H1 (cell line): Measurements from ENCODE around the gene CIBAR2. TPM values are rescaled to one million over a fixed set of nuclear protein-coding genes. Genes with fewer than 3 reads are reported as not detected.

ENCODE experiments used
- CTCF ChIA-PET: fragments of 300-600 bp; sonication (Branson Sonifier 250); formaldehyde crosslinking; loops from one replicate; lab custom pipeline; 2021; ENCODE audit not compliant: partially characterized antibody; lab: Charles Lee
- POLR2A ChIA-PET: fragments of 300-600 bp; sonication (Branson Sonifier 250); formaldehyde crosslinking; loops from one replicate; lab custom pipeline; 2021; ENCODE audit warnings: inconsistent platforms; ENCODE audit not compliant: partially characterized antibody; lab: Charles Lee
- DNase-seq, 2 experiments: peaks; one replicate each; pipeline versions ENCODE4 v3.0.0 to v3.0.0-alpha.2; 2010 to 2022; ENCODE audit warnings: low spot score in 2 of 2, low read depth in 1 of 2, mixed read lengths in 1 of 2
- FAIRE-seq: peaks from 2 replicates; lab custom pipeline; 2011; peaks lifted over from hg19 to GRCh38; lab: Jason Lieb, UNC
- H2AFZ ChIP-seq: 2 replicates; pipeline ENCODE4 v1.8.1; 2012; ENCODE audit warnings: low read length, inconsistent platforms
- H2AK5ac ChIP-seq: 2 replicates; pipeline ENCODE4 v1.6.1; 2013; ENCODE audit warnings: low read depth, low read length
- H2BK120ac ChIP-seq: replicated peaks from 2 replicates; pipeline ENCODE3; 2013; ENCODE audit warnings: low read depth, low read length, inconsistent platforms
- H2BK12ac ChIP-seq: 2 replicates; pipeline ENCODE4 v1.6.1; 2013; ENCODE audit warnings: low read depth, low read length
- H2BK15ac ChIP-seq: 2 replicates; pipeline ENCODE4 v1.6.1; 2013; ENCODE audit warnings: low read length
- H2BK20ac ChIP-seq: 2 replicates; pipeline ENCODE4 v1.6.1; 2013; ENCODE audit warnings: low read length
- H2BK5ac ChIP-seq: 2 replicates; pipeline ENCODE4 v1.6.1; 2013; ENCODE audit warnings: low read depth, low read length
- H3K14ac ChIP-seq: 2 replicates; pipeline ENCODE4 v1.6.1; 2013; ENCODE audit warnings: inconsistent platforms; ENCODE audit not compliant: insufficient read length
- H3K18ac ChIP-seq: 2 replicates; pipeline ENCODE4 v1.6.1; 2013; ENCODE audit warnings: low read length; ENCODE audit errors: extremely low read depth
- H3K23ac ChIP-seq: 2 replicates; pipeline ENCODE4 v1.6.1; 2013; ENCODE audit warnings: inconsistent platforms; ENCODE audit not compliant: insufficient read length
- H3K23me2 ChIP-seq: 2 replicates; pipeline ENCODE4 v1.6.1; 2013; ENCODE audit warnings: low read depth, low read length
- H3K27ac ChIP-seq: 2 replicates; pipeline ENCODE4 v1.6.1; 2011; ENCODE audit warnings: low read depth, low read length, inconsistent platforms
- H3K27me3 ChIP-seq, 4 experiments: replicated peaks in 1 of 4; 1 replicate in 1 of 4; 2 replicates in 3 of 4; pipeline versions ENCODE4 v1.6.1 to v1.8.1; 2011 to 2013; ENCODE audit warnings: low read length in 3 of 4, mild to moderate bottlenecking in 3 of 4, inconsistent platforms in 2 of 4, mixed read lengths in 2 of 4, moderate library complexity in 1 of 4; ENCODE audit not compliant: control insufficient read depth in 3 of 4, insufficient read depth in 3 of 4; ENCODE audit errors: extremely low read depth in 1 of 4
- H3K36me3 ChIP-seq, 4 experiments: 2 replicates each; pipeline versions ENCODE4 v1.6.1 to v1.8.1; 2011 to 2013; ENCODE audit warnings: mild to moderate bottlenecking in 4 of 4, low read length in 3 of 4, moderate library complexity in 2 of 4, control low read depth in 1 of 4, inconsistent platforms in 1 of 4; ENCODE audit not compliant: insufficient read depth in 4 of 4, control insufficient read depth in 2 of 4
- H3K4ac ChIP-seq: replicated peaks from 2 replicates; pipeline ENCODE3; 2013; ENCODE audit warnings: low read length, low read depth, mixed read lengths, inconsistent platforms; ENCODE audit not compliant: insufficient read length
- H3K4me1 ChIP-seq, 4 experiments: replicated peaks in 1 of 4; 1 replicate in 1 of 4; 2 replicates in 3 of 4; pipeline versions ENCODE4 v1.6.1 to v1.8.1; 2011 to 2013; ENCODE audit warnings: low read length in 3 of 4, inconsistent platforms in 2 of 4, mixed read lengths in 1 of 4; ENCODE audit not compliant: insufficient read depth in 4 of 4, control insufficient read depth in 3 of 4
- H3K4me2 ChIP-seq, 2 experiments: 2 replicates each; pipeline versions ENCODE4 v1.6.1 to v1.8.1; 2011 to 2013; ENCODE audit warnings: low read depth in 2 of 2, low read length in 2 of 2, control low read depth in 1 of 2, inconsistent platforms in 1 of 2, mild to moderate bottlenecking in 1 of 2; ENCODE audit not compliant: insufficient read depth in 1 of 2
- H3K4me3 ChIP-seq, 4 experiments: fragments of 200-600, 300-600 bp in 1 of 4; sonication (generic), shearing (Covaris generic), sonication (Bioruptor Twin) in 1 of 4; 2 replicates each; pipeline versions ENCODE4 v1.5.1 to v1.8.1; 2011 to 2016; ENCODE audit warnings: low read length in 4 of 4, low read depth in 3 of 4, control low read depth in 2 of 4, inconsistent platforms in 2 of 4, mild to moderate bottlenecking in 2 of 4, mixed read lengths in 1 of 4, moderate library complexity in 1 of 4; ENCODE audit not compliant: insufficient read depth in 2 of 4; ENCODE audit errors: extremely low read depth in 1 of 4
- H3K56ac ChIP-seq: replicated peaks from 2 replicates; pipeline ENCODE3; 2013; ENCODE audit warnings: low read depth, mild to moderate bottlenecking, mixed read lengths, low read length, inconsistent platforms; ENCODE audit not compliant: insufficient read length
- H3K79me1 ChIP-seq: 2 replicates; pipeline ENCODE4 v1.6.1; 2013; ENCODE audit warnings: low read depth, low read length, control low read depth
- H3K79me2 ChIP-seq, 2 experiments: 2 replicates each; pipeline versions ENCODE4 v1.6.1 to v1.8.1; 2012 to 2013; ENCODE audit warnings: low read length in 2 of 2, mild to moderate bottlenecking in 2 of 2, inconsistent platforms in 1 of 2; ENCODE audit not compliant: insufficient read depth in 2 of 2, control insufficient read depth in 1 of 2
- H3K9ac ChIP-seq, 4 experiments: replicated peaks in 1 of 4; 1 replicate in 1 of 4; 2 replicates in 3 of 4; pipeline versions ENCODE4 v1.6.1 to v1.8.1; 2011 to 2013; ENCODE audit warnings: low read depth in 3 of 4, low read length in 3 of 4, control low read depth in 2 of 4, mild to moderate bottlenecking in 2 of 4, moderate library complexity in 2 of 4, inconsistent platforms in 1 of 4; ENCODE audit errors: extremely low read depth in 1 of 4
- H3K9me3 ChIP-seq, 2 experiments: 2 replicates each; pipeline versions ENCODE4 v1.6.1 to v1.8.1; 2012 to 2013; ENCODE audit warnings: mild to moderate bottlenecking in 2 of 2, moderate library complexity in 2 of 2, control low read depth in 1 of 2, inconsistent platforms in 1 of 2, low read depth in 1 of 2, low read length in 1 of 2, mixed read lengths in 1 of 2; ENCODE audit not compliant: insufficient read depth in 2 of 2
- H4K20me1 ChIP-seq, 2 experiments: replicated peaks in 1 of 2; 2 replicates each; pipeline versions ENCODE3 to v1.8.1; 2011 to 2013; ENCODE audit warnings: inconsistent platforms in 2 of 2, low read length in 2 of 2, mild to moderate bottlenecking in 1 of 2; ENCODE audit not compliant: insufficient read depth in 2 of 2, control insufficient read depth in 1 of 2
- H4K5ac ChIP-seq: 2 replicates; pipeline ENCODE4 v1.6.1; 2013; ENCODE audit warnings: low read length, low read depth, mixed read lengths, inconsistent platforms; ENCODE audit not compliant: insufficient read length
- H4K8ac ChIP-seq: 2 replicates; pipeline ENCODE4 v1.8.0; 2013; ENCODE audit warnings: mild to moderate bottlenecking, moderate library complexity, low read length, inconsistent platforms; ENCODE audit not compliant: insufficient read depth; ENCODE audit errors: extremely low read depth
- H4K91ac ChIP-seq: replicated peaks from 2 replicates; pipeline ENCODE3; 2013; ENCODE audit warnings: low read length, mixed read lengths, inconsistent platforms; ENCODE audit not compliant: insufficient read length
- HDAC2 ChIP-seq, 2 experiments: fragments of 300-600 bp in 1 of 2; sonication (generic) in 1 of 2; IDR thresholded peaks; 2 replicates each; pipeline ENCODE4 v1.6.1; 2011 to 2012; ENCODE audit warnings: low read depth in 2 of 2, low read length in 2 of 2, mild to moderate bottlenecking in 2 of 2, moderate library complexity in 2 of 2, borderline replicate concordance in 1 of 2, inconsistent platforms in 1 of 2
- KDM1A ChIP-seq: fragments of 200-600, 300-600 bp; sonication (generic); IDR thresholded peaks from 2 replicates; pipeline ENCODE4 v1.7.1; 2016; ENCODE audit warnings: mild to moderate bottlenecking, low read length, borderline replicate concordance
- NRF1 ChIP-seq: IDR thresholded peaks from 2 replicates; pipeline ENCODE4 v1.6.1; 2011; ENCODE audit warnings: mild to moderate bottlenecking, low read depth, low read length, improper control_type of control experiment
- WGBS, 2 experiments: shearing (Covaris generic) in 1 of 2; methylation state at CpG; one replicate each; pipeline versions ENCODE4 v1.1.6 to v1.1.7; 2013 to 2015; ENCODE audit warnings: low lambda C conversion rate in 2 of 2, mixed read lengths in 2 of 2, inconsistent platforms in 1 of 2, low coverage in 1 of 2, missing lambda C conversion rate in 1 of 2; ENCODE audit not compliant: insufficient replicate concordance in 2 of 2, insufficient coverage in 1 of 2, insufficient read length in 1 of 2; ENCODE audit errors: extremely low coverage in 1 of 2, missing lambda C conversion rate in 1 of 2; 5-methylcytosine and 5-hydroxymethylcytosine counted together
- polyA plus RNA-seq, 7 experiments: library from polyadenylated mRNA; depleted of rRNA in 3 of 7; stranded (reverse) in 5 of 7; unstranded in 2 of 7; fragments of >200 nt in 5 of 7; fragments of 200-250 nt in 2 of 7; gene quantifications; 1 replicate in 5 of 7; 2 replicates in 1 of 7; 4 replicates in 1 of 7; pipeline versions ENCODE4 v1.2.1 to v1.2.3, GENCODE V29; 2011 to 2013; ENCODE audit warnings: missing spikeins in 2 of 7, mixed read lengths in 2 of 7
- total RNA-seq: library from RNA; stranded (reverse); fragmentation: NEBNext Ultra II Directional; extraction: Animal tissue kit (Norgen Biotek cat#: 25700); gene quantifications from 2 replicates; pipeline ENCODE4 v1.2.1, GENCODE V29; 2021

Gene CIBAR2
- total and polyA plus RNA-seq, 2 of the 8 experiments (the other 6 are each of a cell fraction or from before 2014, with no cell fraction given) = 0.18 TPM; not detected in 1

GRCh38 chr16:85113168-85113733 lies 979 bp upstream of the CIBAR2 start:
- ChIA-PET POLR2A (no interaction called here), CTCF (interaction anchor here (0.7 to 3.0 kb wide), 15 partner anchors 10 to 510 kb away, joined by 3 to 19 read pairs (median 3); no protein-coding TSS in a partner anchor)
- Histone ChIP-seq H4K8ac (peak overlapping the region; percentile 45; the same call in 1 of the 2 replicates), H2BK20ac (no peak overlapping the region), H2BK15ac (no peak overlapping the region), H3K27me3 (no peaks in the 10 kb centered on the region), H2AK5ac (no peak overlapping the region), H3K4me3 (no peak overlapping the region), H2BK12ac (peak overlapping the region; percentile 27; the same call in 1 of the 2 replicates), H2BK5ac (peak overlapping the region; percentile 78; the same call in 1 of the 2 replicates), H4K20me1 (no peaks in the 10 kb centered on the region), H3K23me2 (no peaks in the 10 kb centered on the region; the same call in 1 of the 2 replicates), H3K27ac (no peak overlapping the region), H2BK120ac (no peak overlapping the region), H3K23ac (no peak overlapping the region), H3K4me2 (no peak overlapping the region), H2AFZ (no peak overlapping the region), H3K56ac (no peak overlapping the region), H3K36me3 (no peaks in the 10 kb centered on the region), H4K5ac (no peak overlapping the region), H3K9ac (no peak overlapping the region), H3K4ac (no peak overlapping the region), H3K79me2 (no peaks in the 10 kb centered on the region), H3K9me3 (no peaks in the 10 kb centered on the region), H3K14ac (no peak overlapping the region), H3K18ac (no peak overlapping the region), H4K91ac (peak overlapping the region; percentile 88), H3K79me1 (no peaks in the 10 kb centered on the region), H3K4me1 (peaks cover 0 to 3% (median 1%) of the 10 kb centered on the region in 4 experiments; a peak in 2 of 7 replicates)
- TF ChIP-seq HDAC2 (IDR thresholded peaks at IDR 0.05; ENCODE audit: borderline replicate concordance in 1 of 2, low read depth in 2 of 2, low read length in 2 of 2) (no peak), NRF1 (no peak), KDM1A (0 out of 2 replicates have a peak, but pooled peaks have one; percentile 48)
- 85% methylated on average over 11 of the region's 14 CpGs; no CpG with 5 or more reads in 1 of the 2 experiments for WGBS, 2 experiments
- FAIRE-seq = no peak
- DNase-seq = no peak
